Mesothelial cell of epicardium (in vitro differentiated cells): ENCODE results near the gene TRIM46. TPM values are rescaled to one million over a fixed set of nuclear protein-coding genes. Genes with fewer than 3 reads are reported as not detected.

Experiments used
- DNase-seq, 2 experiments: peaks; one replicate each; pipeline ENCODE4 v3.0.0; 2021; ENCODE audit warnings: low spot score in 2 of 2; ENCODE audit not compliant: unreplicated experiment in 2 of 2
- H3K27ac Mint-ChIP-seq: 2 replicates; pipeline ENCODE4 v1.8.0; 2021; ENCODE audit warnings: mixed read lengths
- H3K27me3 Mint-ChIP-seq: 2 replicates; pipeline ENCODE4 v1.8.0; 2021; ENCODE audit warnings: low read depth, mixed read lengths
- H3K36me3 Mint-ChIP-seq: 2 replicates; pipeline ENCODE4 v1.8.0; 2021; ENCODE audit warnings: mixed read lengths
- H3K4me1 Mint-ChIP-seq: 2 replicates; pipeline ENCODE4 v1.8.0; 2021; ENCODE audit warnings: mixed read lengths
- H3K4me3 Mint-ChIP-seq: 2 replicates; pipeline ENCODE4 v1.8.0; 2021; ENCODE audit warnings: mild to moderate bottlenecking, moderate library complexity, mixed read lengths
- H3K9me3 Mint-ChIP-seq: 2 replicates; pipeline ENCODE4 v1.8.0; 2021; ENCODE audit warnings: mixed read lengths
- CTCF ChIP-seq: fragments of 200-600 bp; sonication (generic); IDR thresholded peaks from one replicate; pipeline ENCODE4 v1.5.0; 2021; ENCODE audit warnings: antibody characterized with exemption; ENCODE audit not compliant: unreplicated experiment
- total RNA-seq: library from RNA; stranded (reverse); gene quantifications from 3 replicates; pipeline ENCODE4 v1.2.1, GENCODE V29; 2021

TRIM46 gene
- total RNA-seq, result 5.7 to 6.6 TPM (median 6.3 TPM) in 3 replicates

GRCh38 chr1:155173478-155174323 lies at the start of gene TRIM46:
TRIM46 (plus strand) TSS chr1:155173849; CDS start chr1:155173967, 118 bp downstream.
- H3K27me3 Mint-ChIP-seq, result peaks cover 11% of the 10 kb centered on the region
- no peak for TF ChIP-seq CTCF

DNA sequence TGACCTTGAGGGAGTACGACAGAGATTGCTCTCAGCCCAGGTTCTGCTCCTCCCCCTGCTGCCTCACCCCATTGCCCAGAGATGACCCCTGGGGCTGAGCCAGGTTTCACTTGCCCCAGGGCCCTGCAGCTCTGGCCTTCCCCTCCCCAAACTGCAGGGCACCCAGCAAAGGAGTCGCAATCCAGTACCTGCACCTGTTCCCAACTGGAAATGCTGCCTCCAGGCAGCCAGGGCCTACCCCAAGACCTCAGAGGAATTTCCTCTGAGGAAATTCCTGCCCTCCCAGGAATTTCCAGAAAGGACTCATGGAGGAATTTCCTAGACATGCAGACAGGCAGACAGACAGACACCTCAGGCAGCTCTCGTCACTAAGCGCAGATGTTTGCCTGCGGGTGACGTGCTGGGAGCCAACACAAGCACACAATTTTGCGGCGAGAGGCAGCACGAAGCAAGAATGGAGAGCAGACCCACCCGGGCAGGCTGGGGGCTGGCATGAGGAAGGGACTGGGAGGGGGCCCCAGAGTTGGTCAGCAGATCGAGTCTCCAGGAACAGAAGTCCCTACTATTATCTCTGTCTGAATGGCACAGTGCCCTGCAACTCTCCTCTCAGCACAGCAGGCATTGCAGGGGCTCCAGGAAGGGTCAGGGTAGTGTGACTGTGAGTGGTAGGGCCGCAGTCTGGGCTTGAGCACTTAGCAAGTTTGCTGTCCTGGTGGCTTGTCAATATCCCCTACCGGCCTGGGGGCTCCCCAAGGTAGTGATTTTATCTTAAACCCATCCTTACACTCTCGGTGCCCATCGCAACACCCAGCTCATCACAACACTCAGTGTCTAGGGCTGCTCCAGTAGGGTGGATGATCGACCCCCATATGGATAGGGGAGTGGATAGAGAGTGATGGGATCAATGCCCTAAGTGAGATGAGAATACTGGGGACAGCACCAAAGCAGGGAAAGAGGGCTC lies 48.9 kb upstream of the TRIM46 start:
- no peak for TF ChIP-seq CTCF
- H3K4me3 Mint-ChIP-seq, result peak overlapping the region; percentile 10
- no peaks in the 10 kb centered on the region for H3K36me3 Mint-ChIP-seq
- H3K27me3 Mint-ChIP-seq, result peaks cover 26% of the 10 kb centered on the region
- H3K27ac Mint-ChIP-seq, result peak overlapping the region; percentile 83
- peaks cover 50% of the 10 kb centered on the region for H3K4me1 Mint-ChIP-seq
- DNase-seq, result peak in 1 of 2 experiments; percentile 46
- H3K9me3 Mint-ChIP-seq, result no peaks in the 10 kb centered on the region

More at GRCh38 chr1:155173478-155174323, at the start of gene TRIM46:
- H3K36me3 Mint-ChIP-seq, result peaks cover 8% of the 10 kb centered on the region
- no peaks in the 10 kb centered on the region for H3K9me3 Mint-ChIP-seq
- H3K27ac Mint-ChIP-seq, result peak within 1 kb of the TSS; percentile 99
- H3K4me1 Mint-ChIP-seq, result peaks cover 26% of the 10 kb centered on the region
- DNase-seq, result peak in 1 of 2 experiments; percentile 49
- peak within 1 kb of the TSS; percentile 99 for H3K4me3 Mint-ChIP-seq

DNA sequence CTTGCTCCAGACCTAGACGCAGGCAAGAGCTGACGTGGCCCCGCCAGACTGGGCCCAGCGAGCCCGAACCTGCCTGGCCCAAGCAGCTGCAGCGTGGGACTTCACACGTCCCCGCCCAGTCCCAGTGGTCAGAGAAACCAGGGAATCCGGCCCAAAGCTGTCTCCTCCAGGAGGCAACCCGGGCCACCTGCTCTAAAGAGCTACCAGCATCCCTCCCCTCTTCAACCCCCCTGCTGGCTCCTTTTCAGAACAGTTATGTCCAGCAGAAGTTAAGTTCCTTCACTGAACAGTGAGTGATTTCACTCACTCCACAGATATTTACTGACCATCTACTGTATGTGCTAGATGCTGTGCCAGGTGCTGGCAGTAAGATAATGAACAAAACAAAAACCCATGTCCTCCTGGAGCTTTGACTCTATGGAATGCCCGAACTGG lies 48.1 kb upstream of the TRIM46 start:
- DNase-seq, result no peak
- Mint-ChIP-seq H3K4me3 (peak overlapping the region; percentile 55), H3K27me3 (peaks cover 26% of the 10 kb centered on the region), H3K4me1 (peaks cover 54% of the 10 kb centered on the region), H3K36me3 (no peaks in the 10 kb centered on the region), H3K27ac (peak overlapping the region; percentile 87), H3K9me3 (no peaks in the 10 kb centered on the region)
- TF ChIP-seq CTCF, result no peak

DNA sequence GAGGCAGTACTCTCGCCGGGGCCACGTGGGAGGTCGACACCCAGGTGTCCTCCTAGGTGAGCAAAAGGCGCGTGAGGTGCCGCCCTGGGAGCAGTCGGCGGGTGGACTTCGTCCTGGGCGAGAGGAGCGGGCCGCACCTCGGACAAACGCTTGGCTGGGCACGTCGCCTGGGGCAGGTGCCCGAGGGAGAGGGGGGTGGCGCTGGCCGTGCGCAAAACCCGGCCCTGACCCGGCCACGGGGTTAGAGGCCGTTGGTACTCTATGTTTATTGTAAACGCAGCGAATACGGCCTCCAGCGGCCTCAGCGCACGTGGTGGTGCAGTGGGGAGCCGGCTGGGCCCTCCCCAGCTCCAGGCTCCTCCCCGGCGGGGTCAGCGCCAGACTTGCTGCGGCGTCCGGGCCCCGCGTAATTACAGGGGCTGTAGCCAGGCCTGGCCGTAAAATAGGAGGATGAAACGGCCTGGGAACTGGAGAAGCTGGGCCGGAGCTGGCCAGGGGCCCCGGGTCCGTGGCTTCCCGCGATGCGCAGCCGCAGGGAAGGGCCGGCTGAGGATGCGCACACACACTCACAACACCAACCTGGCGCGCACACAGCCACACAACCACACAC lies 47.6 kb upstream of the TRIM46 start:
- Mint-ChIP-seq H3K4me3 (peak overlapping the region; percentile 84), H3K27me3 (peaks cover 26% of the 10 kb centered on the region), H3K9me3 (no peaks in the 10 kb centered on the region), H3K27ac (peak overlapping the region; percentile 98), H3K4me1 (peaks cover 59% of the 10 kb centered on the region), H3K36me3 (peaks cover 3% of the 10 kb centered on the region)
- no peak for TF ChIP-seq CTCF
- DNase-seq, result peak in 1 of 2 experiments; percentile 45

DNA sequence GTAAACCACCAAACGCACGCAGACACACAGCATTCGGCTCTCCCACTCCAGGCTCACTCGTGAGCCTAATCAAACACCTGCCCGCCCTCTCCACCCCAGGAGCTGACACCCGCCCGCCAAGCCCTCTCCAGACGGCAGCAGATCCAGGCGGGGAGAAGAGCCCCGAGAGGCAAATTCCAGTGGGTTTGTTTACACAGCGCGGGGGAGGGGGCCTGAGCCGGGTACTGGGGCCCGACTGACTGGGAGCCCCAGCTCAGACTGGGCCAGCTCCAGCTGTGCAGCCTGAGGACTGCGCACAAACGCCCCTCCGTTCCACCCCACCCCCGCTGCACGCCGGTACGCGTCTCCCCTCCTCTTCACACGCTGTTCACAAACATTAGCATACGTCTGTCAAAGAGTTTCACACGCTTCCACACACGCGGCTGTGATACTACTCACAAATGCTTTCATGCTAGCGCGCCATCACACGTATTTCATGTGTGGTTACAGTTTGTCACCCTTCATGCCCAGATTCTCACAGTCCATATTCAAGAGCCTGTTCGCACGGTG lies 47.0 kb upstream of the TRIM46 start:
- Mint-ChIP-seq H3K9me3 (no peaks in the 10 kb centered on the region), H3K4me3 (peak overlapping the region; percentile 84), H3K4me1 (peaks cover 62% of the 10 kb centered on the region), H3K27me3 (peaks cover 23% of the 10 kb centered on the region), H3K27ac (peak overlapping the region; percentile 98), H3K36me3 (peaks cover 8% of the 10 kb centered on the region)
- DNase-seq, result peak in 1 of 2 experiments; percentile 71
- TF ChIP-seq CTCF, result no peak
